Neural progenitor cell (in vitro differentiated cells): ENCODE measurements around the gene RRP1. TPM values are rescaled to one million over a fixed set of nuclear protein-coding genes. Genes with fewer than 3 reads are reported as not detected.

ENCODE experiments used
- DNase-seq: peaks from one replicate; pipeline ENCODE4 v3.0.0-alpha.2; 2016; ENCODE audit warnings: low spot score
- H2AFZ ChIP-seq: fragments of 200-600 bp; sonication (generic); replicated peaks from 2 replicates; pipeline ENCODE4 v1.6.1; 2016; ENCODE audit warnings: antibody characterized with exemption
- H3F3A ChIP-seq: fragments of 200-600 bp; sonication (generic); 2 replicates; pipeline ENCODE4 v1.6.1; 2016; ENCODE audit warnings: antibody characterized with exemption, low read depth
- H3K27ac ChIP-seq: fragments of 200-600 bp; sonication (generic); 2 replicates; pipeline ENCODE4 v1.5.1; 2016; ENCODE audit warnings: mild to moderate bottlenecking
- H3K27me3 ChIP-seq: fragments of 200-600 bp; sonication (generic); 2 replicates; pipeline ENCODE4 v1.6.1; 2016; ENCODE audit warnings: mild to moderate bottlenecking, moderate library complexity
- H3K36me3 ChIP-seq: fragments of 200-600 bp; sonication (generic); 2 replicates; pipeline ENCODE4 v1.5.1; 2016
- H3K4me1 ChIP-seq: fragments of 200-600 bp; sonication (generic); 2 replicates; pipeline ENCODE4 v1.6.1; 2016; ENCODE audit warnings: mixed run types
- H3K4me2 ChIP-seq: fragments of 200-600 bp; sonication (generic); 2 replicates; pipeline ENCODE4 v1.6.1; 2016
- H3K4me3 ChIP-seq: fragments of 200-600 bp; sonication (generic); 2 replicates; pipeline ENCODE4 v1.5.1; 2016
- H3K79me2 ChIP-seq: fragments of 200-600 bp; sonication (generic); 2 replicates; pipeline ENCODE4 v1.6.1; 2016; ENCODE audit warnings: low read depth
- H3K9ac ChIP-seq: fragments of 200-600 bp; sonication (generic); 2 replicates; pipeline ENCODE4 v1.6.1; 2016
- H3K9me3 ChIP-seq: fragments of 200-600 bp; sonication (generic); 2 replicates; pipeline ENCODE4 v1.5.1; 2016; ENCODE audit warnings: low read depth
- H4K20me1 ChIP-seq: fragments of 200-600 bp; sonication (generic); 2 replicates; pipeline ENCODE4 v1.6.1; 2016; ENCODE audit warnings: low read depth
- H3K27ac Mint-ChIP-seq: 3 replicates; pipeline ENCODE4 v1.8.0; 2021; ENCODE audit warnings: mixed read lengths
- H3K27me3 Mint-ChIP-seq: 2 replicates; pipeline ENCODE4 v1.8.0; 2022; ENCODE audit warnings: low read depth, mild to moderate bottlenecking, inconsistent platforms, moderate library complexity, mixed read lengths; ENCODE audit not compliant: insufficient read depth
- H3K36me3 Mint-ChIP-seq: 3 replicates; pipeline ENCODE4 v1.8.0; 2021; ENCODE audit warnings: mixed read lengths
- H3K4me1 Mint-ChIP-seq: 3 replicates; pipeline ENCODE4 v1.8.0; 2021; ENCODE audit warnings: mixed read lengths
- H3K4me3 Mint-ChIP-seq: 3 replicates; pipeline ENCODE4 v1.8.0; 2021; ENCODE audit warnings: mild to moderate bottlenecking, moderate library complexity, mixed read lengths
- H3K9me3 Mint-ChIP-seq: 3 replicates; pipeline ENCODE4 v1.8.0; 2020; ENCODE audit warnings: mixed read lengths
- CTCF ChIP-seq: fragments of 200-600 bp; sonication (generic); IDR thresholded peaks from 2 replicates; pipeline ENCODE4 v1.5.1; 2017; ENCODE audit warnings: antibody characterized with exemption, mild to moderate bottlenecking
- EZH2 ChIP-seq: fragments of 200-600 bp; sonication (generic); IDR thresholded peaks from 2 replicates; pipeline ENCODE4 v1.6.1; 2017; ENCODE audit warnings: antibody characterized with exemption, mild to moderate bottlenecking, moderate library complexity
- EZH2phosphoT487 ChIP-seq: fragments of 200-600 bp; sonication (generic); IDR thresholded peaks from 2 replicates; pipeline ENCODE4 v1.6.1; 2017; ENCODE audit warnings: antibody characterized with exemption
- total RNA-seq: library from RNA; depleted of rRNA; stranded (reverse); fragments of >200 nt; gene quantifications from 2 replicates; pipeline ENCODE4 v1.2.3, GENCODE V29; 2015; ENCODE audit warnings: low replicate concordance

Gene RRP1
- total RNA-seq, 1 donor from 2014 or later: 18.4 TPM

- no peaks in the 10 kb centered on the region for H3F3A ChIP-seq
- no peak overlapping the region for H3K4me2 ChIP-seq
- no peak overlapping the region for H3K4me3 Mint-ChIP-seq
- H3K36me3 Mint-ChIP-seq: no peaks in the 10 kb centered on the region
- no peak overlapping the region for H3K4me3 ChIP-seq
- H3K79me2 ChIP-seq: no peaks in the 10 kb centered on the region
- no peaks in the 10 kb centered on the region for H3K27me3 ChIP-seq
- H3K27ac Mint-ChIP-seq: peak overlapping the region; percentile 22
- peaks cover 7% of the 10 kb centered on the region for H3K9me3 Mint-ChIP-seq
- no peaks in the 10 kb centered on the region for H3K4me1 ChIP-seq
- H4K20me1 ChIP-seq: no peaks in the 10 kb centered on the region
- H3K27ac ChIP-seq: no peak overlapping the region
- DNase-seq: no peak
- TF ChIP-seq EZH2phosphoT487 (no peak), EZH2 (no peak), CTCF (no peak)
- H3K4me1 Mint-ChIP-seq: peaks cover 16% of the 10 kb centered on the region
- H3K9me3 ChIP-seq: no peaks in the 10 kb centered on the region
- no peak overlapping the region for H3K9ac ChIP-seq
- H2AFZ ChIP-seq: no peak overlapping the region
- no peaks in the 10 kb centered on the region for H3K36me3 ChIP-seq
- H3K27me3 Mint-ChIP-seq: peaks cover 8% of the 10 kb centered on the region
Observed at GRCh38 chr21:43849532-43850299, 60.3 kb downstream of the RRP1 start.

GRCh38 chr21:43850728-43851295, 61.4 kb downstream of the RRP1 start:
- Histone ChIP-seq H3K36me3 (no peaks in the 10 kb centered on the region), H3K4me3 (no peak overlapping the region), H3K9me3 (no peaks in the 10 kb centered on the region), H3K4me1 (no peaks in the 10 kb centered on the region), H3K27me3 (no peaks in the 10 kb centered on the region), H2AFZ (no peak overlapping the region), H3K4me2 (no peak overlapping the region), H3K9ac (no peak overlapping the region), H3F3A (no peaks in the 10 kb centered on the region), H4K20me1 (no peaks in the 10 kb centered on the region), H3K27ac (no peak overlapping the region), H3K79me2 (no peaks in the 10 kb centered on the region)
- no peak overlapping the region for H3K27ac Mint-ChIP-seq
- H3K36me3 Mint-ChIP-seq: no peaks in the 10 kb centered on the region
- H3K27me3 Mint-ChIP-seq: peaks cover 10% of the 10 kb centered on the region
- peak overlapping the region; percentile 62 for H3K4me3 Mint-ChIP-seq
- H3K4me1 Mint-ChIP-seq: peaks cover 16% of the 10 kb centered on the region
- DNase-seq: no peak
- peaks cover 7% of the 10 kb centered on the region for H3K9me3 Mint-ChIP-seq
- TF ChIP-seq EZH2phosphoT487: no peak
- no peak for TF ChIP-seq EZH2
- TF ChIP-seq CTCF: no peak

GRCh38 chr21:43851593-43851992, 62.2 kb downstream of the RRP1 start:
- Histone ChIP-seq H3K9me3 (no peaks in the 10 kb centered on the region), H3K4me3 (no peak overlapping the region), H3K27ac (no peak overlapping the region), H3K79me2 (no peaks in the 10 kb centered on the region), H3F3A (no peaks in the 10 kb centered on the region), H3K27me3 (no peaks in the 10 kb centered on the region), H2AFZ (no peak overlapping the region), H3K36me3 (no peaks in the 10 kb centered on the region), H3K4me1 (no peaks in the 10 kb centered on the region), H4K20me1 (no peaks in the 10 kb centered on the region), H3K9ac (no peak overlapping the region), H3K4me2 (no peak overlapping the region)
- Mint-ChIP-seq H3K4me1 (peaks cover 16% of the 10 kb centered on the region), H3K9me3 (peaks cover 7% of the 10 kb centered on the region), H3K36me3 (no peaks in the 10 kb centered on the region), H3K27ac (no peak overlapping the region), H3K4me3 (peak overlapping the region; percentile 62), H3K27me3 (peaks cover 9% of the 10 kb centered on the region)
- DNase-seq: no peak
- TF ChIP-seq EZH2phosphoT487 (no peak), CTCF (no peak), EZH2 (no peak)
